HepG2 (cell line): ENCODE data around the gene GDF15. TPM values are rescaled to one million over a fixed set of nuclear protein-coding genes. Genes with fewer than 3 reads are reported as not detected.
A peak's percentile ranks its signal among the peaks of the same experiment; 100 is the strongest.

Source experiments
- ATAC-seq: fragments of 200-7000 bp; cut with Tn5 transposase; 3 replicates; pipeline ENCODE4 v1.9.1; 2020; ENCODE audit warnings: mild to moderate bottlenecking, moderate library complexity
- BruUV-seq: library from RNA; stranded (reverse); fragments of 400-500 nt; replicated peaks from 2 replicates; lab custom pipeline; 2021; lab: Mats Ljungman, UMichigan
- CTCF ChIA-PET: fragments of 300-600 bp; formaldehyde crosslinking; extraction: SDS; loops from one replicate; lab custom pipeline; 2021; ENCODE audit warnings: low total read pairs, inconsistent platforms, low intra/inter-chr PET ratio; lab: Yijun Ruan, JAX
- POLR2A ChIA-PET: fragments of 350-600 bp; sonication (Branson Sonifier 250); formaldehyde crosslinking; loops from one replicate; lab custom pipeline; 2020; ENCODE audit warnings: antibody characterized with exemption, inconsistent platforms; lab: Yijun Ruan, JAX
- DNase-seq: peaks from one replicate; pipeline ENCODE4 v3.0.0-alpha.2; 2015; ENCODE audit warnings: low spot score
- FAIRE-seq: peaks from 3 replicates; lab custom pipeline; 2011; peaks lifted over from hg19 to GRCh38; lab: Jason Lieb, UNC
- H2AFZ ChIP-seq: one replicate; pipeline ENCODE4 v1.6.1; 2011; ENCODE audit warnings: low read length, inconsistent platforms
- H3K27ac ChIP-seq: fragments of 300-600 bp; 3 replicates; pipeline ENCODE4 v1.8.0; 2011; ENCODE audit warnings: mixed run types, mild to moderate bottlenecking, mixed read lengths, low read length, inconsistent platforms; ENCODE audit not compliant: insufficient read depth; ENCODE audit errors: extremely low read length
- H3K27me3 ChIP-seq, 2 experiments: fragments of 200-600 bp in 1 of 2; 2 replicates in 1 of 2; 3 replicates in 1 of 2; pipeline versions ENCODE4 v1.6.0 to v1.8.0; 2011; ENCODE audit warnings: low read length in 2 of 2, mild to moderate bottlenecking in 2 of 2, moderate library complexity in 2 of 2, inconsistent platforms in 1 of 2; ENCODE audit not compliant: insufficient read depth in 2 of 2, control insufficient read depth in 1 of 2
- H3K36me3 ChIP-seq, 2 experiments: fragments of 200-600 bp in 1 of 2; replicated peaks in 1 of 2; 2 replicates in 1 of 2; 3 replicates in 1 of 2; pipeline versions ENCODE4 v1.5.1 to v1.8.0; 2011; ENCODE audit warnings: low read length in 2 of 2, inconsistent platforms in 1 of 2; ENCODE audit not compliant: insufficient read depth in 2 of 2, control insufficient read depth in 1 of 2
- H3K4me1 ChIP-seq: 2 replicates; pipeline ENCODE4 v1.5.1; 2012; ENCODE audit warnings: low read length, inconsistent platforms; ENCODE audit not compliant: insufficient read depth
- H3K4me2 ChIP-seq: 2 replicates; pipeline ENCODE4 v1.6.0; 2011; ENCODE audit warnings: low read depth, low read length, inconsistent platforms
- H3K4me3 ChIP-seq, 3 experiments: fragments of 200-600 bp in 1 of 3; sonication (generic), shearing (Covaris generic) in 1 of 3; replicated peaks in 1 of 3; 2 replicates each; pipeline ENCODE4 v1.5.1; 2011 to 2016; ENCODE audit warnings: low read length in 3 of 3, inconsistent platforms in 2 of 3, low read depth in 2 of 3, mild to moderate bottlenecking in 2 of 3, control low read depth in 1 of 3, mixed read lengths in 1 of 3; ENCODE audit not compliant: insufficient read depth in 1 of 3
- H3K79me2 ChIP-seq: one replicate; pipeline ENCODE4 v1.6.1; 2011; ENCODE audit warnings: low read length, inconsistent platforms; ENCODE audit not compliant: insufficient read depth
- H3K9ac ChIP-seq: 2 replicates; pipeline ENCODE4 v1.6.0; 2011; ENCODE audit warnings: mild to moderate bottlenecking, low read depth, low read length, inconsistent platforms; ENCODE audit not compliant: insufficient read depth
- H3K9me3 ChIP-seq: 2 replicates; pipeline ENCODE4 v1.5.1; 2012; ENCODE audit warnings: mild to moderate bottlenecking, low read length
- H4K20me1 ChIP-seq: 2 replicates; pipeline ENCODE4 v1.6.0; 2011; ENCODE audit warnings: inconsistent platforms, mild to moderate bottlenecking, low read length, moderate library complexity; ENCODE audit not compliant: insufficient read depth
- AHR ChIP-seq: IDR thresholded peaks from 2 replicates; pipeline ENCODE4 v1.6.1; 2018; ENCODE audit warnings: missing genetic modification reagents, missing compliant biosample characterization
- NFIB ChIP-seq: sonication (generic); formaldehyde crosslinking; IDR thresholded peaks from 2 replicates; pipeline ENCODE4 v1.9.0; 2021; ENCODE audit warnings: missing genetic modification reagents, mild to moderate bottlenecking, borderline replicate concordance
- PBX3 ChIP-seq: sonication (generic); formaldehyde crosslinking; IDR thresholded peaks from 2 replicates; pipeline ENCODE4 v1.8.1; 2023; ENCODE audit warnings: missing genetic modification reagents, inconsistent platforms, borderline replicate concordance
- PREB ChIP-seq: sonication (generic); formaldehyde crosslinking; IDR thresholded peaks from 2 replicates; pipeline ENCODE4 v1.4.0; 2020; ENCODE audit warnings: missing genetic modification reagents
- RNF219 ChIP-seq: sonication (generic); formaldehyde crosslinking; IDR thresholded peaks from 2 replicates; pipeline ENCODE4 v1.5.0; 2020; ENCODE audit warnings: mild to moderate bottlenecking, missing genetic modification reagents
- RXRA ChIP-seq: sonication (generic); formaldehyde crosslinking; IDR thresholded peaks from 2 replicates; pipeline ENCODE4 v1.5.1; 2020; ENCODE audit warnings: missing genetic modification reagents
- SAFB2 ChIP-seq: sonication (generic); formaldehyde crosslinking; IDR thresholded peaks from 2 replicates; pipeline ENCODE4 v1.5.1; 2020; ENCODE audit warnings: missing genetic modification reagents, low read depth, mild to moderate bottlenecking, borderline replicate concordance
- SP2 ChIP-seq: sonication (generic); formaldehyde crosslinking; IDR thresholded peaks from 2 replicates; pipeline ENCODE4 v1.5.1; 2020; ENCODE audit warnings: mild to moderate bottlenecking, missing genetic modification reagents
- SUZ12 ChIP-seq: fragments of 150-350 bp; IDR thresholded peaks from 2 replicates; pipeline ENCODE4 v1.6.1; 2014; ENCODE audit warnings: low read depth, low read length
- YEATS2 ChIP-seq: sonication (generic); formaldehyde crosslinking; IDR thresholded peaks from 2 replicates; pipeline ENCODE4 v1.4.0; 2020; ENCODE audit warnings: missing genetic modification reagents, borderline replicate concordance
- YY1 ChIP-seq: IDR thresholded peaks from 2 replicates; pipeline ENCODE4 v1.6.1; 2011; ENCODE audit warnings: low read length, low read depth, moderate library complexity, mild to moderate bottlenecking; ENCODE audit not compliant: insufficient read depth, insufficient replicate concordance
- ZBTB49 ChIP-seq: sonication (generic); formaldehyde crosslinking; IDR thresholded peaks from 2 replicates; pipeline ENCODE4 v1.4.0; 2020; ENCODE audit warnings: missing genetic modification reagents, borderline replicate concordance
- ZMYM4 ChIP-seq: sonication (generic); formaldehyde crosslinking; IDR thresholded peaks from 2 replicates; pipeline ENCODE4 v1.8.1; 2023; ENCODE audit warnings: mild to moderate bottlenecking, missing genetic modification reagents
- ZNF20 ChIP-seq: sonication (generic); formaldehyde crosslinking; IDR thresholded peaks from 2 replicates; pipeline ENCODE4 v1.4.0; 2020; ENCODE audit warnings: mild to moderate bottlenecking, moderate library complexity, missing genetic modification reagents
- ZNF207 ChIP-seq: fragments of 450-650 bp; IDR thresholded peaks from 2 replicates; pipeline ENCODE4 v1.6.1; 2016; ENCODE audit warnings: antibody characterized with exemption, borderline replicate concordance
- ZNF556 ChIP-seq: sonication (generic); formaldehyde crosslinking; IDR thresholded peaks from 2 replicates; pipeline ENCODE4 v1.4.0; 2020; ENCODE audit warnings: mild to moderate bottlenecking, missing genetic modification reagents, borderline replicate concordance
- WGBS: methylation state at CpG from one replicate; pipeline ENCODE4 v1.1.6; 2017; ENCODE audit warnings: low lambda C conversion rate; 5-methylcytosine and 5-hydroxymethylcytosine counted together
- in situ Hi-C: cut with HindIII; loops from 2 replicates; pipeline ENCODE4 v1.10.0; 2017; ENCODE audit warnings: low pct_unique_long_range_greater_than_20kb; ENCODE audit not compliant: extremely low pct_ligation_motif_present
- intact Hi-C: fragments of 100-400 bp; cut with micrococcal nuclease; formaldehyde crosslinking; loops from one replicate; pipeline ENCODE4 v1.10.0; 2022; ENCODE audit not compliant: unreplicated experiment
- polyA plus RNA-seq, 8 experiments: library from polyadenylated mRNA; depleted of rRNA in 3 of 8; stranded (reverse) in 7 of 8; unstranded in 1 of 8; fragments of >200 nt; fragmentation: Illumina TruSeq in 4 of 8; extraction: Trizol in 4 of 8; gene quantifications; 2 replicates each; pipeline versions ENCODE4 v1.2.1 to v1.2.3, GENCODE V29; 2011 to 2016; ENCODE audit warnings: low read depth in 4 of 8, missing spikeins in 1 of 8, mixed read lengths in 1 of 8; ENCODE audit not compliant: insufficient read depth in 1 of 8
- total RNA-seq, 5 experiments: library from RNA; depleted of rRNA; stranded (reverse); fragments of >200 nt; fragmentation: Illumina TruSeq; extraction: Trizol; gene quantifications; 2 replicates each; pipeline ENCODE4 v1.2.3, GENCODE V29; 2016; ENCODE audit warnings: low read depth in 1 of 5

Gene GDF15
- total and polyA plus RNA-seq, 2 of the 13 experiments (the other 11 are each of a cell fraction or from before 2014, with no cell fraction given): 146 to 422 TPM

GRCh38 chr19:18373892-18374629 is 11.9 kb upstream of the GDF15 start:
- peak overlapping the region; percentile 94 for H3K27ac ChIP-seq
- ChIA-PET CTCF (interaction anchor here (1.1 kb wide), 1 partner anchor 12 kb away, joined by 4 read pairs; the partner anchor contains the start of gene GDF15), POLR2A (interaction anchor here (0.5 to 17.4 kb wide), 3 partner anchors 10 to 94 kb away, joined by 3 to 514 read pairs (median 56); partner anchors contain the start of gene GDF15)
- 18% methylated on average over 10 of the region's 17 CpGs for WGBS
- no peaks in the 10 kb centered on the region for H3K27me3 ChIP-seq
- no TSS peak for BruUV-seq
- peak overlapping the region; percentile 76 for H3K9ac ChIP-seq
- H3K36me3 ChIP-seq: 0 out of 5 replicates have a peak, but pooled peaks cover 0 to 2% of the 10 kb centered on the region in 2 experiments
- H2AFZ ChIP-seq: no peak overlapping the region
- H3K4me3 ChIP-seq: no peak overlapping the region
- ATAC-seq (peak; percentile 89), FAIRE-seq (no peak), DNase-seq (peak; percentile 95)
- intact Hi-C loops: no loop called here
- H3K79me2 ChIP-seq: peaks cover 2% of the 10 kb centered on the region
- H3K4me2 ChIP-seq: peak overlapping the region; percentile 61
- no peaks in the 10 kb centered on the region for H4K20me1 ChIP-seq
- in situ Hi-C loops: no loop called here
- peaks cover 91% of the 10 kb centered on the region for H3K4me1 ChIP-seq
- no peaks in the 10 kb centered on the region for H3K9me3 ChIP-seq
- no peak; the same call in 1 of the 2 replicates for TF ChIP-seq SAFB2 (CRISPR knock-in tag)
- no peak for TF ChIP-seq ZNF20 (CRISPR knock-in tag)
- no peak for TF ChIP-seq PBX3 (CRISPR knock-in tag)
- TF ChIP-seq SP2 (CRISPR knock-in tag): peak; percentile 46; the same call in 1 of the 2 replicates
- peak; percentile 88 for TF ChIP-seq RXRA
- peak; percentile 51; the same call in 1 of the 2 replicates for TF ChIP-seq YEATS2 (CRISPR knock-in tag)
- peak; percentile 39 for TF ChIP-seq YY1
- no peak for TF ChIP-seq ZNF207
- TF ChIP-seq SUZ12: no peak
- no peak for TF ChIP-seq NFIB (CRISPR knock-in tag)
- TF ChIP-seq RNF219: no peak; the same call in 1 of the 2 replicates
- no peak for TF ChIP-seq ZNF556 (CRISPR knock-in tag)
- peak; percentile 22; the same call in 1 of the 2 replicates for TF ChIP-seq ZMYM4 (CRISPR knock-in tag)
- no peak for TF ChIP-seq PREB (CRISPR knock-in tag)
- no peak for TF ChIP-seq AHR (CRISPR knock-in tag)
- no peak for TF ChIP-seq ZBTB49 (CRISPR knock-in tag)
